ENCODE data around the gene VAPB.
"Not testable (repeated sequence)": the region's sequence is repeated elsewhere in the genome, so short reads cannot be mapped to it uniquely, and the experiment has no call there.

VAPB gene

DNA sequence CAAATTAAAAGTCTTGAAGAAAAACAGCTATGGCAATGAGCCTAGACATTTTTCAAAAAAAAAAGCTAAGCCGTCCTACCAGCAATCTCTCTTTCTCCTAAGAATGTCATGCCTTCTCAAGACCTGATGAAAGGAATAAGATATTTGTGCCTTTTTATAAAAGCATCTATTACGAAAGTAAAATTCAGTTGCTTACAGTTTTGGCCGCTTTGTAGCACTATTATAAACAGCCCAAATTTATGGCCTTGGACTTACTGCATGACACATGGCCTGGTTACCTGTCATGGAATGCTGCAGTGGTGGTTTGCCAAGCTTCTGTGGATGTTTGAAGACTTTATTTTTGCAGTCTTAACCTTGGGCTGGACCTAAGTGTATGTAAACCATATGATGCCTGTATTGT is 22.2 kb upstream of the VAPB start:
- TF ChIP-seq, protein P1, sequence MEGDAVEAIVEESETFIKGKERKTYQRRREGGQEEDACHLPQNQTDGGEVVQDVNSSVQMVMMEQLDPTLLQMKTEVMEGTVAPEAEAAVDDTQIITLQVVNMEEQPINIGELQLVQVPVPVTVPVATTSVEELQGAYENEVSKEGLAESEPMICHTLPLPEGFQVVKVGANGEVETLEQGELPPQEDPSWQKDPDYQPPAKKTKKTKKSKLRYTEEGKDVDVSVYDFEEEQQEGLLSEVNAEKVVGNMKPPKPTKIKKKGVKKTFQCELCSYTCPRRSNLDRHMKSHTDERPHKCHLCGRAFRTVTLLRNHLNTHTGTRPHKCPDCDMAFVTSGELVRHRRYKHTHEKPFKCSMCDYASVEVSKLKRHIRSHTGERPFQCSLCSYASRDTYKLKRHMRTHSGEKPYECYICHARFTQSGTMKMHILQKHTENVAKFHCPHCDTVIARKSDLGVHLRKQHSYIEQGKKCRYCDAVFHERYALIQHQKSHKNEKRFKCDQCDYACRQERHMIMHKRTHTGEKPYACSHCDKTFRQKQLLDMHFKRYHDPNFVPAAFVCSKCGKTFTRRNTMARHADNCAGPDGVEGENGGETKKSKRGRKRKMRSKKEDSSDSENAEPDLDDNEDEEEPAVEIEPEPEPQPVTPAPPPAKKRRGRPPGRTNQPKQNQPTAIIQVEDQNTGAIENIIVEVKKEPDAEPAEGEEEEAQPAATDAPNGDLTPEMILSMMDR (IDR thresholded peaks at IDR 0.05; ENCODE audit: low read depth, low read length), result no peak
- no peak overlapping the region for H3K4me3 ChIP-seq (replicated peaks in 1 of 2; ENCODE audit: low read depth in 2 of 2, low read length in 2 of 2)
- peak in 1 of 2 donors; percentile 14 for DNase-seq (ENCODE audit: low read depth in 2 of 2)

DNA sequence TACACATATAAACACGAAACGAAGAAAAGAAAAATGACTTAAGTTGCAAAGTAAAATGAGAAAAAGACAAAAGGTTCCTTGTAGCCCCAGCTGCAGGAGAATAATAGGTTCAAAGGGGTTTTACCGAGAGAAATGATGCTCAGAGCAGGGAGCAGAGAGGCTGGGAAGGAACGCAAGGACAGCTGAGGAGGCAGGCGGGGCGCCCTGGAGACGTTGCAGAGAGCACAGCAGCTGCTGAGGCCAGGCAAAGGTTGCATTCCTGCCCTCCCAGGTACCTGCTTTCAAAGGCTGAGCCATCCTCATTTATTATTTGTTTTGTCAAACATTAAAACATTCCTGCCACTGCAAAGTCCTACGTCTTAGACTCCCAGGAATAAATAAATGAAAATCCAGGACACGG is 16.2 kb upstream of the VAPB start:
- no peak overlapping the region for H3K4me3 ChIP-seq (replicated peaks in 1 of 2; ENCODE audit: low read depth in 2 of 2, low read length in 2 of 2)
- DNase-seq (ENCODE audit: low read depth in 2 of 2), result no peak
- TF ChIP-seq, protein P1 (IDR thresholded peaks at IDR 0.05; ENCODE audit: low read depth, low read length), result no peak

DNA sequence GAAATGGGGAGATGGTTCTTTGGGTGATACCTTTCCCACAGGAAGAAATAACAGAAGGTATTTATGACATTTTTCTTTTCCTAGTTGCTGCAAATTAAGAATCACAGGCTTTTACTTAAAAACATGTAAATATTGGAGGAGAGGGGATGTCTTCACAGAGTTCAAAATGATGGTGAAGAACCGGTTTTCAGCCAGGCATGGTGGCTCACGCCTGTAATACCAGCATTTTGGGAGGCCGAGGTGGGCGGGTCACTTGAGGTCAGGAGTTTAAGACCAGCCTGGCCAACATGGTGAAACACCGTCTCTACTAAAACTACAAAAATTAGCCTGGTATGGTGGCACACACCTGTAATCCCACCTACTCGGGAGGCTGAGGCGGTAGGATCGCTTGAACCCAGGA is 15.7 kb upstream of the VAPB start:
- not testable (repeated sequence) for H3K4me3 ChIP-seq (replicated peaks in 1 of 2; ENCODE audit: low read depth in 2 of 2, low read length in 2 of 2); DNase-seq (ENCODE audit: low read depth in 2 of 2)

DNA sequence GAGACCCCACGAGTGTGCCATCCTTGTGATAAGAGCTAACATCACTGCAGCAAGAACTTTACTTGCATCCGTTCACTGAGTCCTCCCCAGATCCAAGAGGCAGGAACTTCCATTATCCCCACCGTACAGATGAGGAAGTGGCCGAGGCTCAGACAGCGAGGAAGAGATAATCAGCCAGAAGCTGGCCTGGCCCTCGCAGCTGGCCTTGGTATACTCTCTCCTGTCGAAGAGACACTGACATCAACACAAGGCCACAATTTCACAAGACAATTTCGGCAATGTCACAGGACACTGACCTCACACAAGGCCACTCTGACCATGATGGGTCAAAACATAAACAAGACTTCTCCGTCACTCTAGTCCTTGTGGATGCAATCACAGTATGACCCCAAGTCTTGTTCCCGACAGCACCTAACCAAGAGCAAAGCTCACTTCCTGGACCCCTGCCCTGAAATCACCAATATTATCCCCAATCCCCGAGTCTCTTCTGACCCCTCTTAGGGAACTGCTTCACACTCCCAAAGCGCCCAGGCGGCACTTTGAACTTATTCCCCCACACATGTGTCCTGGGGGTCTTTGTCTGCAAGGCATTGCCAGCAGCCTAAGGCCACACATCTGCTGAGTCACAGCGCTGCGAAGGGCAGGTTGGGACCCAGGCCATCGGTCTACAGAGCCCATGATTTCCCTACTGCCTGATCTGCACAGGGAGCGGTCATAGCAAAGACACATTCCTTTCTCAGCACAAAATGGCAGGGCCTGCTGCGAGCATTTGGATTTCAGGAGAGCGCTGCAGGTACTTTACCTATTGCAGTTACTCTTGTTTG is 14.8 kb upstream of the VAPB start:
- DNase-seq (ENCODE audit: low read depth in 2 of 2), result no peak
- TF ChIP-seq, protein P1 (IDR thresholded peaks at IDR 0.05; ENCODE audit: low read depth, low read length), result no peak
- H3K4me3 ChIP-seq (replicated peaks in 1 of 2; ENCODE audit: low read depth in 2 of 2, low read length in 2 of 2), result no peak overlapping the region

DNA sequence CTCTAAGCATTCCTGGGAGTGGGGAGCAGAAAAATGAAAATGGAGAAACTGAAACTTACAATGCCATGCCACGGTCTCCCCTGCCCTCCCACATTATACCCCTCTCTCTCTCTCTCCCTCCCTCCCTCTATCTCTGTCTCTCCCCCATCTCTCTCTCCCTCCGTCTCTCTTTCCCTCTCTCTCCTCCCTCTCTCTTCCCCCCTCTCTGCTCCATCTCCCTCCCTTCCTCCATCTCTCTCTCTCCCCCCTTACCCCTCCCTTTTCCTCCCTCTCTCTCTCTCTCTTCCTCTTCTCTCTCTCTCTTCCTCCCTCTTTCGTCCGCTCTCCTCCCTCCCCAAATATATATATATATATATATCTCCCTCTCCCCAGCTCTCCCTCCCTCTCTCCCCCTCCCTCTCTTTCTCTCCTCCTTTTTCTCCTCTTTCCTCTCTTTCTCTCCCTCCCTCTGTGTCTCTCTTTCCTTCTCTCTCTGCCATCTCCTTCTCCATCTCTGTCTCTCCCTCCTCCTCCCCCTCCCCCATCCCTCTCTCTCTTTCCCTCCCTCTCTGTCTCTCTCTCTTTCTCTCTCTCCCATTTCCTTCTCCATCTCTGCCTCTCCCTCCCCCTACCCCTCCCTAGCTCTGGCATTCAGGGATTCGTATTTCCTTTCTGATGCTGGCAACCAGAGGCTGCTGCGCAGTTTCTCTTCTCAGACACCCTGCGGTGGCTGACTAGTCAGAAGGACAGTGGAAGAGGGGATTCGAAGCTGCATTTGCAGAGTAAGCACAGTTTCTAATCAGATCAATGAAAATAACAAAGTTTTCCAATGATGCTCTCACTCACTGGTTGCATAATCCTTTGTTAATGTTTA is 13.9 kb upstream of the VAPB start:
- no peak overlapping the region for H3K4me3 ChIP-seq (replicated peaks in 1 of 2; ENCODE audit: low read depth in 2 of 2, low read length in 2 of 2)
- DNase-seq (ENCODE audit: low read depth in 2 of 2), result peak; percentile 55 to 81

DNA sequence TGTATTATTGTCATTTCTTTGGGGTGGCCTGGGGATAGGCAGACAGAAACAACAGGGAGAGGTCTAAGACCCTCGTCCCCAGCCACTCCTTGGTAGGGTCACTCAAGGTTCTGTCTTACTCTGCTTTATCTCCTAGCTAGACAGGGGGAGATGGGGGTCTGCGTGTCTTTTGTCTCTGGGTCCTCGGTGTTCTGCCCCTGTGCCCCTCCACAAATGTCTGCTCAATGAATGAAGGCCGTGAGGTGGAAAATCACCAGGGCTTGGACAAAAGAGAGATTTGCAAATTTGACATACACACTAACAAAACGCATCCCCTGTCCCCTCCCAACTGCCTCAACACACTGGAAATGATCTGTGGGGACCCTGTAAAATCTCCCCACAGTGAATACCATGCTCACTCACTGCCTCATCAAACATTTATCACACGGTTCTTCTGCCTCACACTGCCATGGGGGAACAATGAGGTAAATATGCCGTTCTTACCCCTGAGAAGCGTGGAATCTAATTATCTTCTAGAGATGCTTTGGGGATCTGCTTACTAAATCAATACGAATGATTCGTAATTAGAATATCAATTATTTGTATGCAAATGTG is 13.2 kb upstream of the VAPB start:
- H3K4me3 ChIP-seq (replicated peaks in 1 of 2; ENCODE audit: low read depth in 2 of 2, low read length in 2 of 2), result no peak overlapping the region
- DNase-seq (ENCODE audit: low read depth in 2 of 2), result no peak
- TF ChIP-seq, protein P1 (IDR thresholded peaks at IDR 0.05; ENCODE audit: low read depth, low read length), result no peak

More for the DNA sequence above, 13.9 kb upstream of the VAPB start:
- TF ChIP-seq, protein P1 (IDR thresholded peaks at IDR 0.05; ENCODE audit: low read depth, low read length), result no peak

DNA sequence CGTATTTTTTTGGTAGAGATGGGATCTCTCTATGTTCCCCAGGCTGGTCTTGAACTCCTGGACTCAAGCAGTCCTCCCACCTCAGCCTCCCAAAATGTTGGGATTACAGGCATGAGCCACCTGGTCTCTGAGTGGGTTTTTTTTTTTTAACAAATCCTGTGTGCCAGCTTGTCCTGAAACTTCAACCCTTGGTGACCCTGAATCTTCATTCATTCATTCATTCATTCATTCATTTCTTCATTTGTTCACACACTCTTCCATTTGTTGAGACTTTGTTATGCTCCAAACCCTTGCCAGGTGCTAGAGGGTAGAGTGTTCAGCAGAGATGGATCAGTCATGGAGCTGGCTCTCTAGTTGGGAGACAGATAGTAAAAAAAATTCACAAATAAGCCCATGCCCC is 12.0 kb upstream of the VAPB start:
- TF ChIP-seq, protein P1 (IDR thresholded peaks at IDR 0.05; ENCODE audit: low read depth, low read length), result no peak
- H3K4me3 ChIP-seq (replicated peaks in 1 of 2; ENCODE audit: low read depth in 2 of 2, low read length in 2 of 2), result no peak overlapping the region
- no peak for DNase-seq (ENCODE audit: low read depth in 2 of 2)

Measured in cardiac fibroblast (primary cell).